ENCODE data around the gene WDFY2.

WDFY2 gene

DNA sequence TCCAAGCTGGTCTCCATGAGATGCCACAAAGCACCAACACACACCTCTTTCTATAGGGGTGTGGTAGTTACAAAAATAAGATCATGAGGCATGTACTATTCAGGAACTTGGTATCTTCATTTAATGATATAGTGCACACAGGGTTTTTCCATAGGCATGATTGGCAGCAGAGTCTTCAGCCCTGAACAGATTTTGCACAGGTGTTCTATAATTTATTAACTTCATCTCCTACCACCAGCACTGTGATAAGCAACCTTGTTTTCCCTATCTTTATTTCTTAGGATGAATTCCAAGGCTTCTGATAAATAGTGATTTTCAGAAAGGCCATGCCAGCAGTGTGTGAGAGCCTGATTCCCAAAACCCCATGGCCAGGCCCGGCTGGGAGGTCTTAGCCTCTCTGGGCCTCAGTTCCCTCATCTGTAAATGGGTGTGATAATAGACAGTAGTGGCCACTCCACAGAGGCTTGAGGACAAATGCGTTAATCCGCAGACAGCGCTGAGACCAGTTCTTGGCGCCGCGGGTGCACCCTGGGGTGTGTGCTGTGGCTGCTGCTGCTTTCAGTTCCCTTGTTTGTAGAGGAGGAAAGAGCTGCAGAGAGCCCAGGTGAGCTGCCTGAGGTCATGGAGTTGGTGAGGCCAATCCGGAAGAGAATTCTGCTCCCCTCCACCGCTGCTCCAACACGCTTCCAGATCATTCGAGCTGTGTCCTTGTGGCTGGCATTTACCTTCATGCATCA lies 186.6 kb downstream of the WDFY2 start:
- Mint-ChIP-seq H3K4me1 (ENCODE audit: low read depth) (peaks cover 5% of the 10 kb centered on the region), H3K27ac (peak overlapping the region; percentile 41), H3K9me3 (ENCODE audit: low read depth) (no peaks in the 10 kb centered on the region), H3K4me3 (no peak overlapping the region), H3K27me3 (no peaks in the 10 kb centered on the region), H3K36me3 (no peaks in the 10 kb centered on the region)

DNA sequence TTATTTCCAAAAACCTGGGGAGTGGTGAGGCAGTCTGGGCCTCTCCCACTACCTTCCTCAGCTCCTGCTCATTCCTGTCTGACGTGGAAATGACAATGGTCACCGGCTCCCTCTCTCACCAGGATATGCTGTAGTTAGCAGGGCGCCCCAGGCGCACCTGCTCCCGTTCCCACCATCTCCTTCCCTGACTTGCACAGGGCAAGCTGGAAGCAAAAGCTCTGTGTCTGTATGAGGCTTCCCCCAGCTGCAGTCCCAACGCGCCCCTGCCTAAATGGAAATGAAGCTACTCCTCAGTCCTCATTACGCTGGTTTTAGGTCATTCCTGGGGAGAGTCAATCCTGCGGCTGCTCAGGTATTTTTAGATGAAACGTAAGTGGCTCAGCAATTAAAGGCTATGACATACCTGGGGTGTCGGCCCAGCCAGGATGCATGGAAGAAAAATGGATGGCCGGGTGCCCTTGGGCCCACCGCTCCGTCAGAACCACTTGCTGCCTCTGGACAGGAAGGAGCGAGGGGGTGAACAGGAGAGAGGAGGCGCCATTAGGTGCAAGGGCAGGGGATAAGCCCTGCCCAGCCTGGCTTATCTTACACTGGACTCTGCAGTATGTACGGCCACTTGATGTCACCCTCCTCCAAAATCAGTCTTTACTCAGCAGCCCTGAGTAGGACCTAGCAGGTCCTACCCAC lies 187.3 kb downstream of the WDFY2 start:
- Mint-ChIP-seq H3K4me1 (ENCODE audit: low read depth) (no peaks in the 10 kb centered on the region), H3K27me3 (no peaks in the 10 kb centered on the region), H3K9me3 (ENCODE audit: low read depth) (no peaks in the 10 kb centered on the region), H3K27ac (no peak overlapping the region), H3K36me3 (no peaks in the 10 kb centered on the region), H3K4me3 (no peak overlapping the region)

DNA sequence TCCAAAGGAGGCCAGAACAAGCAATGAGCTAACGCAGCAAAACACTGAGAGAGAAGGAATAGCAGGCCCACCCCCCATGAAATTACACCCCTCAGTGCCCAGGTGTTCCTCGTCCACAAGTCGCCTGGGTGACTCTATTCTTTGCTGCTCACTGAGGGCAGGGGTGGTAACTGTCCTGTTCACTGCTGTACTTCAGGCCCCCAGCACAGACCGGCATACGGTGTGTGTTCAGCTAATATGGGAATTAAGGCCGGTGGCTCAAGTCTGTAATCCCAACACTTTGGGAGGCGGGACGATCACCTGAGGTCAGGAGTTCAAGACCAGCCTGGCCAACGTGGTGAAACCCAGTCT lies 187.8 kb downstream of the WDFY2 start:
- no peaks in the 10 kb centered on the region for H3K27me3 Mint-ChIP-seq
- no peaks in the 10 kb centered on the region for H3K9me3 Mint-ChIP-seq (ENCODE audit: low read depth)
- H3K4me3 Mint-ChIP-seq: no peak overlapping the region
- H3K36me3 Mint-ChIP-seq: no peaks in the 10 kb centered on the region
- H3K27ac Mint-ChIP-seq: peak overlapping the region; percentile 34
- no peaks in the 10 kb centered on the region for H3K4me1 Mint-ChIP-seq (ENCODE audit: low read depth)

DNA sequence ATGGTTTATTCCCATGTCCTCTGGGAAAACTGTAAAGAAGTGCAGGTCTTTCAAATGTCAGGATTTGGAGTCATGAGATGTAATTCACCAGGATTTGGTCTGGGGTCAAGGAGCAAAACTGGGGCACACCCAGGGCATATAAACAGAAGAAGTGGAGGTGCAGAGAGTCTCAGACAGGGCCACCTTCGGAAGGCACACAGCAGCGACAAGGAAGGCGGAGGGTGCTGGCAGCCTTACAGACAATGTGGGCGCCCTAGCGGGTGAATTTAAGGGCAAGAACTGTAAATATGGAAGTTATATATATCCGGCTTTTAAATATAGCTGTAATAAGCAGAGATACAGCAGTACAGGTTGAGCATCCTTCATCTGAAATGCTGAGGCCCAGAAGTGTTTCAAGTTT lies 188.5 kb downstream of the WDFY2 start:
- Mint-ChIP-seq H3K4me3 (no peak overlapping the region), H3K27me3 (no peaks in the 10 kb centered on the region), H3K4me1 (ENCODE audit: low read depth) (no peaks in the 10 kb centered on the region), H3K27ac (no peak overlapping the region), H3K36me3 (no peaks in the 10 kb centered on the region), H3K9me3 (ENCODE audit: low read depth) (no peaks in the 10 kb centered on the region)

DNA sequence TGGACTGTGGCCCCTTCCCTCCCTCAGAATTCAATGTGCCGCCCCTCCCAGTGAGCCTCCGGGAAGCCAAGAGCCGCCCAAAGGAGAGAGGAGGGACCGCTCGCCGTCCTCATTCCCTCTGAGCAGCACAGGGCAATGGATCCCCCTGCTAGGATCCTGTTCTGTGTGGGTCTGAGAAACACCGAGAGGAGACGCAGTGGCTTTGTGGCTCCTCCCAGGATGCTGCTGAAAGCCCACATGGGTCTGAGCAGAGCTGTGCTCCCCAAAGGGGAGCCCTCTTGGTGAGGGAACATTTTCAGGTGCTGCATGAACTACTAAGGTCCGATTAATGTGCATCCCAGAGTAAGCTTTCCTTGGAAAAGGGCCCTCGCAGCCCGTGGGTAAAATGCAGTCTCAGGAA lies 189.3 kb downstream of the WDFY2 start:
- no peaks in the 10 kb centered on the region for H3K4me1 Mint-ChIP-seq (ENCODE audit: low read depth)
- H3K36me3 Mint-ChIP-seq: no peaks in the 10 kb centered on the region
- H3K27me3 Mint-ChIP-seq: no peaks in the 10 kb centered on the region

DNA sequence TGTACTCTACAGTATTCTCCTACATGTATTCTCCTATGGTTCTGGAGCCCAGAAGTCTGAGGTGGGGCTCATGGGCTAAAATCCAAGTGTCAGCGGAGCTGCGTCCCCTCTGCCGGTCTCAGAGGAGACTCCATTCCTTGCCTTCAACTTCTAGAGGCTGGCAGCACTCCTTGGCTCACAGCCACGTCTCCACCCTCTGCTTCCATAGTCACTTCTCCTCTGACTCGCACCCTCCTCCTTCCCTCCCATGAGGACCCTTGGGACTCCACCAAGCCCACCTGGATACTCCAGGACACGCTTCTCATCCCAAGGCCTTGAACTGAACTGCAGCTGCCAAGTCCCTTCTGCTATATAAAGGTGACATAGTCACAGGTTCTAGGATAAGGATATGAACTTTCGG lies 191.9 kb downstream of the WDFY2 start:
- Mint-ChIP-seq H3K27me3 (no peaks in the 10 kb centered on the region), H3K27ac (no peak overlapping the region), H3K36me3 (peaks cover 7% of the 10 kb centered on the region)

More for the DNA sequence above, 189.3 kb downstream of the WDFY2 start:
- no peaks in the 10 kb centered on the region for H3K9me3 Mint-ChIP-seq (ENCODE audit: low read depth)
- no peak overlapping the region for H3K27ac Mint-ChIP-seq
- no peak overlapping the region for H3K4me3 Mint-ChIP-seq

DNA sequence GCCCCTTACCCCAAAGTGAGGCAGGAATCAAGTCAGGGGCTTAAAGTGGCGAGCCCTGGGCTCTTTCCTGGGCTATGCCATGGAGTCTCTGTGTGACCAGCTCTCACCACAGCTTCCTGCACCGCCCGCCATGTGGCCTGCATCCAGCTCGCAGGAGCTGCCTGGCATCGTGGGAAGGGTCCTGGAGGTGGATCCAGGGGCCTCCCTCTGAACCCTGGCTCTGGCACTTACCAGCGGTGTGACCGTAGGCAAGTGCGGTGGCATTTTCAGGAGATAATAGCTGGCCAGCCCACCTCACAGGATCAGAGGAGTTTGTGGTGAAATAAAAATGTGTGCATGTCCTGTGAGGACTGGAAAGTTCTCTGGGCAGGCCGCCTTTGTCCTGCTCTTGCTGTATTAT lies 193.7 kb downstream of the WDFY2 start:
- Mint-ChIP-seq H3K9me3 (ENCODE audit: low read depth) (no peaks in the 10 kb centered on the region), H3K27ac (no peak overlapping the region), H3K4me3 (no peak overlapping the region), H3K4me1 (ENCODE audit: low read depth) (no peaks in the 10 kb centered on the region), H3K36me3 (peaks cover 7% of the 10 kb centered on the region), H3K27me3 (no peaks in the 10 kb centered on the region)

More for the DNA sequence above, 191.9 kb downstream of the WDFY2 start:
- H3K4me1 Mint-ChIP-seq (ENCODE audit: low read depth): no peaks in the 10 kb centered on the region
- H3K4me3 Mint-ChIP-seq: no peak overlapping the region
- no peaks in the 10 kb centered on the region for H3K9me3 Mint-ChIP-seq (ENCODE audit: low read depth)

DNA sequence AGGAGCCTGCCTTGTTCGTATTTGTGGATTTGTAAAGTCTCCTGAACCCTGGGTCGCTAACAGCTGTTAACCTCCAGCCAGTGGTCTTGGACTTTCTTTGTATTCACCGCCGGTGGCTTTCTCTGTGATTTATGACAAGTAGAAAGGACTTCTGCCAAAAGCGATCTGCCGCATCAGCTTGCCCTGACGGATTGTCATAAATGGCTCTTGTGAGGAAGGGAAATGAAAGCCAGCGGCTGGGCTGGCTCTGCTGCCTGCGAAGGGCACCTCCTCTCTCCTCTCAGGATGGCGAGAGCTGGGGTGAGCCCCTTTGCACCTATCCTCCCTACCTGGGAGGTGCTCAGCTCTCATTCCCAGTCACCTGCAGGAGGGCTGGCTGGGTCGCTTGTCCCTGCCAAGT lies 194.1 kb downstream of the WDFY2 start:
- no peaks in the 10 kb centered on the region for H3K27me3 Mint-ChIP-seq
- H3K4me1 Mint-ChIP-seq (ENCODE audit: low read depth): no peaks in the 10 kb centered on the region
- no peaks in the 10 kb centered on the region for H3K9me3 Mint-ChIP-seq (ENCODE audit: low read depth)
- H3K36me3 Mint-ChIP-seq: peaks cover 7% of the 10 kb centered on the region
- H3K4me3 Mint-ChIP-seq: no peak overlapping the region
- H3K27ac Mint-ChIP-seq: no peak overlapping the region

DNA sequence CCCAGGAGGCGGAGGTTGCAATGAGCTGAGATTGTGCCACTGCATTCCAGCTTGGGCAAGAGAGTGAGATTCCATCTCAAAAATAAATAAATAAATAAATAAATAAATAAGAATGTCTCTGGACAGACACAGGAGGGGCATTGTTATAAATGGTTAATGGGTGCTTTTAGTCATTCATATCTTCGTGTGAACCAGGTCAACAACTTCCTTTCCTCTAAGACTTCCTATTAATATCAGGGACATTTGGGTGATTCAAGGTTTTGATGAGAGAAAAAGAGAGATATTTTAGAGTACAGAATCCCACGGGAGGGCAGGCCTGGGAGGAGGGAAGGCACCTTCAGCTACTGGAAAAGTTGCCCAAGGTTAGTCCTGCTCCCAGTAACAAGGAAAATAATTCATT lies 195.8 kb downstream of the WDFY2 start:
- Mint-ChIP-seq H3K4me3 (no peak overlapping the region), H3K9me3 (ENCODE audit: low read depth) (no peaks in the 10 kb centered on the region), H3K27me3 (no peaks in the 10 kb centered on the region), H3K36me3 (peaks cover 7% of the 10 kb centered on the region), H3K4me1 (ENCODE audit: low read depth) (no peaks in the 10 kb centered on the region), H3K27ac (no peak overlapping the region)

DNA sequence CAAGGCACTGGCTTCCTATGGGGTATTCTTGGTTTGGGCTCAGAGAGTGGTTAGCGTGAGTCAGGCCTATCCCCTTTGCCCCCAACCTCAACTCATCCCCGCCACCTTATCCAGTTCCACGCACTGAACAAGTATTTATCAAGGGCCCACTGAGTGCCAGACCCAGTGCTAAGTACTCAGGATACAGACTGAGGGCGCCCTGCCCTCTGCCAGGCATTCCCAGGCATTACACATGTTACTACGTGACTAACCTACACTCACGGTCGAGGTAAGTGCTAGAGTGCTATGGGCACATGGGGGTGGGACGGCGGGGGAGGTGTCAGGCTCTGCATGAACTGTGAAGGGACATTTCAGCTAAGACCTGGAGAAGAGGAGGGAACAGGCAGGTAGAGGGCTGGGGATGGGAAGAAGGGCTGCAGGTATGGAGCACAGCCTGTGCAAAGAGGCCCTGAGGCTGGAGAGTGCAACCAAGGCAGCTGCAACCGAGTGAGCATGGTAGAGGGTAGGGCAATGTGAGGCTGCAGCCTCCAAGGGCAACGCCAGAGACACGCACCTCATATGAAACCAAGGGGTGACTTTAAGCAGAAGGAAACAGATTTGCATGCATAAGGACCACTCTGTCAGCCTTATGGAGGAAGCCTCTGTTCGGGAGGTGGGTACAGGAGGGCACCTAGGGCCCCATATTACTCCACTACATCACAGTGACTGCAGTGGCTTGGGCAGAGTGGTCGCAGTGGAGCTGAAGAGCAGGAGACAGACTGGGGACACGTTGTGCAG lies 197.2 kb downstream of the WDFY2 start:
- H3K9me3 Mint-ChIP-seq (ENCODE audit: low read depth): no peaks in the 10 kb centered on the region
- no peak overlapping the region for H3K27ac Mint-ChIP-seq
- no peaks in the 10 kb centered on the region for H3K4me1 Mint-ChIP-seq (ENCODE audit: low read depth)
- no peak overlapping the region for H3K4me3 Mint-ChIP-seq
- H3K27me3 Mint-ChIP-seq: no peaks in the 10 kb centered on the region
- H3K36me3 Mint-ChIP-seq: peaks cover 7% of the 10 kb centered on the region

DNA sequence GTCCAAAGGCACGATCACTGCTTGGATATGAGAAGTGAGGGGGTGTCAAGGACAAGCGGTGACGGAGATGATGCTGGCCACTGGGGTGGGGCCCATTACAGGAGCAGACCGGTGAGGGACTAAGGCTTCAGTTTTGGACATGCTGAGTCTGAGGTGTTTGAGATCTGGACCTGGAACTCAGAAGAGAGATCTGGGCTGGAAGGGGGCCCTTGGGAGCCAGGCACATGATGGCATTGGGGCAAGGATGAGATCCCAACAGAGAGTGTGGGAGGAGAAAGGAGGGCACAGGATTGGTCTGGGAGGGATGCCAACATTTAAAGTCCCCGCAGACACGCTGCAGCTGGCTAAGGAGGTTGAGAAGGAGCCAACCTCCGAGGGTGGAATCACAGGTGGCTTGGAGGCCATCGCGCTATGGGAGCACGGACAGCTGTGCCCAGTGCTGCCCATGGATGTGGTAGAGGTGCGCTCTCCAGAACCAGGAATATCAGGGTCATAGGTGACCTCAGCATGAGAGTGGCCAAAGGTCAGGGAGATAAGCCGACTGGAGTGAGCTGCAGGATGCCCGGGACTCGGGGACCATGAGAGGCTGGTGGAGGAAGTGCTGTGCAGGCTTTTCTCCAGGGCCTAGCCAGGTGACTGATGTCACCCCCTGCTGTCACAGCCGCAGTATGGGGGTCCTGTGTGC lies 197.9 kb downstream of the WDFY2 start:
- Mint-ChIP-seq H3K27me3 (no peaks in the 10 kb centered on the region), H3K36me3 (peaks cover 7% of the 10 kb centered on the region), H3K4me1 (ENCODE audit: low read depth) (no peaks in the 10 kb centered on the region), H3K4me3 (no peak overlapping the region), H3K27ac (no peak overlapping the region), H3K9me3 (ENCODE audit: low read depth) (no peaks in the 10 kb centered on the region)

DNA sequence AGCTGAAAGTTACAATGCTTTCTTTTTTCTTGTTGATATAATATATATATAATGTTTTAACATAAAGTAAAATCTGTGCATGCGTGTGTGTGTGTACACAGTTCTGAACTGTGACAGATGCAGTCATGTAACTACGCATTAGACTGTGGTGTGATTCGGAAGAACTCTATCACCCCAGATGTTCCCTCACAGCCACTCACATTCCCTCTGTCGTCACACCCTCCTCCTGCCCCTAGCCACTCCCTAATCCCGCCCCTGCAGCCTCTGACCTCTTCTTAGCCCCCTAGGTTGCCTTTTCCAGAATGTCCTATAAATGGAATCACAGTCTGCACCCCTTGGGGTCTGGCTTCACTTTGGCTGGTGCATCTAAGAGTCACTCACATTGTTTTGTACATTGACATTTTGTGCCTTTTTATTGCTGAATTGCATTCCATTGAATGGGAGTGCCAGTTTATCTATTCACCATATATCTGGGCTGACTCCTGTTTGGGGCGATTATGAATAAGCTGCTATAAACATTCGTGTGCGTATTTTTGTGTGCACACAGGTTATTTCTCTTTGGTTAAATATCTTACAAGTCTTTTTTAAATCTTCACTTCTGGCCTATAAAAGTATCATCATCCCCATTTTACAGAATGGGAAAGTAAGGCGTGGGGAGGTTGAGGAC lies 199.3 kb downstream of the WDFY2 start:
- no peaks in the 10 kb centered on the region for H3K27me3 Mint-ChIP-seq
- H3K4me3 Mint-ChIP-seq: no peak overlapping the region
- peaks cover 7% of the 10 kb centered on the region for H3K36me3 Mint-ChIP-seq
- no peaks in the 10 kb centered on the region for H3K4me1 Mint-ChIP-seq (ENCODE audit: low read depth)
- H3K9me3 Mint-ChIP-seq (ENCODE audit: low read depth): no peaks in the 10 kb centered on the region
- H3K27ac Mint-ChIP-seq: no peak overlapping the region

DNA sequence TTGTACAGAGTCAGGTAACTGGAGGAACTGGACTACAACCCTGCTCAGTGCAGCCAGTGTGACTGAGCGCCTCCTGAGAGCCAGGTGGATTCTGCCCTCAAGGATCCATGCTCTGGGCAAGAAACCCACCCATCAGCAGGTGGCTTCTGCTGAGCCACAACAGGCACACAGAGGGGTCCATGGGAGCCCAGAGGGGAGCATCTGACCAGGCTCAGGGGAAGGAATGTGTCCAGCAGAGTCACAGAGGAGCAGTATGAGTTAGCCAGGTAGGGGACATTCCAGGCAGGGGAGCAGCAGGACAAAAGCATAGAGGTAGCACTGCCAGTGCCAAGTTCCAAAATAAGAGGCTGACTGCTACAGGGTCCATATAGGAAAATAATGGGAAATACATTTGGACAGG lies 199.8 kb downstream of the WDFY2 start:
- Mint-ChIP-seq H3K4me1 (ENCODE audit: low read depth) (no peaks in the 10 kb centered on the region), H3K4me3 (no peak overlapping the region), H3K27me3 (no peaks in the 10 kb centered on the region), H3K36me3 (peaks cover 7% of the 10 kb centered on the region), H3K27ac (no peak overlapping the region), H3K9me3 (ENCODE audit: low read depth) (no peaks in the 10 kb centered on the region)

DNA sequence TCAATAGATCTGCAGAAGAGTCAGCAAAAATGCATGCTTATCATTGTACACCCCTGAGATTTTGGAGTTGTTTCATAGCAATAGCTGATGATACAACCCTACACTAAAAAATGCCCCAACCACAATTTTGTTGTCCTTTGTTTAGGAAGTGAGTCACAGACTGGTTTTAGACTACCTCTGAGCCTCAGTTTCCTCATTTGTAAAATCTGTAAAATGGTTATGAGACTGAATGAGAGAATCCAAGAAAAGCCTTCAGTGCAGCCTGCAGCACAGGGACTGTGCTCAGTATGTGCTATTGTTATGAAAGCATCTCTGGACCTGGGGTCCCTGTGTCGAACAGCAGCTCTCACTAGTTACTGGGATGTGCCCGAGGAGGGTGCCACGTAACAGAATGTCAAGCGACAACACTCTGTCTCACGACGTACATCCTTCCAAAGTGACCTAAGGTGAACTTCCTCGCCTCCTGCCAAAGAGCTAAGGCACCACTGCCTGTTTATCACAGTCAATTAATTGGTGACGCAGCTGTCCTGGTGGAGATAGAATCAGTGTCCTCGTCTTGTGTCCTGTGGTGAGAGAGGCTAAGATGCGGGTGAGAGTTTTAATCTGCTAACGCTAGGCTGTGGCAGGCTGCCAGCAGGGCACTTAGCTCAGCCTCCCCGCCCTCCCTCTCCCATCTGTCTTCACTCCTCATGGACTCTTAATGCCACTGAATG lies 201.6 kb downstream of the WDFY2 start:
- peaks cover under 1% of the 10 kb centered on the region for H3K4me1 Mint-ChIP-seq (ENCODE audit: low read depth)
- H3K36me3 Mint-ChIP-seq: peaks cover 4% of the 10 kb centered on the region
- H3K27ac Mint-ChIP-seq: no peak overlapping the region
- no peaks in the 10 kb centered on the region for H3K9me3 Mint-ChIP-seq (ENCODE audit: low read depth)
- H3K4me3 Mint-ChIP-seq: no peak overlapping the region
- no peaks in the 10 kb centered on the region for H3K27me3 Mint-ChIP-seq
